Measurements from ENCODE around the gene BICDL1.
"Not testable (repeated sequence)": the region's sequence is repeated elsewhere in the genome, so short reads cannot be mapped to it uniquely, and the experiment has no call there.

The BICDL1 gene

DNA sequence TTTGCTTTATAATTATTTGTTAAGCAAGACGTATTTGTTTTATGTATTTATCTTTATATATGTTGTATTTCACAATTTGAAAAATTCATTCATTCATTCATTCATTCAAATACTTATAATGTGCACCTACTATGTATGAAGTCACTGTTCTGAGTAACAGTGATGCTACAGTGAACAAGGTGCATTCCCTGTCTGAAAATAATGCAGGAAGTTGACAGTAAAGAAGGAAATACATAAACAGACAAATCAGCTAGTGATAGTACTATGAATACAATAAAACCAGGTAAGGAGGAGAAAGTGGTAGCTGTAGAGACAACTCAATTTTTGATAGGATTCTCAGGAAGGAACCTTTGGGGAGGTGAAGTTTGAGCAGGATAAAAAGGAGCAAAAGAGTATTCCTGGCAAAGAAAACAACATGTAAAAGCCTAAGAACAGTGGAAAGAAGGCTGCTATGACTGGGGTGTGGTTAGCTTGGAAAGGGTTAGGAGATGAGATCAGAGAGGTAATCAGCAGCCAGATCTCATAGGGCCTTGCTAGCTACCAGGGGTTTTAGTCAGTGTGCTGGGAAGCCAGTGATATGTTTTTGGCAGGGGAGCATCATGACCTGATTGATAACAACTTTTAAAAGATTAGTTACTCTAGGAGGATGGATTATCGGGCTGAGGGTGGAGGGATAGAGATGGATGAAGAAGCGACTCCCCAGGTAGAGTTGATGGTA lies 17.4 kb downstream of the BICDL1 start:
- DNase-seq, result no peak

DNA sequence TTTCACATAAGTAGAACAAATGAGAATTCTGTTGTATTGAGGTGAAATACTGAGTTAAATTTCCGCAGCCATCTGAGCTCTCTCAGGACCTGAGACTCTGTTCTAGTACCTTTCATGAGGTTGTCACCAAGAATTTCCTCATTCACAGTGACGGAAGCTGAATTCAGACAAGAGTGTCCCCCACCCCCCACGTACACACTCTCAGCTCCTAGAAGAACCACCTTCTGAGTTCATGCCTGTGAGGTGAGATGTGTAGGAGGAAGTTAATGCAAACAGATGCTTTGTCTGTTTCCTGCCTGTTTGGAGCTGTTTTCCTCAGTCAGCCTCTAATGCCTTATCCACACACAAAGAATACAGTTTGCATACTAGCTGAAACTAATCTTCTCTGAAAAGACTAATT lies 18.2 kb downstream of the BICDL1 start:
- peak; percentile 45 for DNase-seq

- DNase-seq, result no peak
Measured at GRCh38 chr12:120010661-120011230, 21.7 kb downstream of the BICDL1 start.

DNA sequence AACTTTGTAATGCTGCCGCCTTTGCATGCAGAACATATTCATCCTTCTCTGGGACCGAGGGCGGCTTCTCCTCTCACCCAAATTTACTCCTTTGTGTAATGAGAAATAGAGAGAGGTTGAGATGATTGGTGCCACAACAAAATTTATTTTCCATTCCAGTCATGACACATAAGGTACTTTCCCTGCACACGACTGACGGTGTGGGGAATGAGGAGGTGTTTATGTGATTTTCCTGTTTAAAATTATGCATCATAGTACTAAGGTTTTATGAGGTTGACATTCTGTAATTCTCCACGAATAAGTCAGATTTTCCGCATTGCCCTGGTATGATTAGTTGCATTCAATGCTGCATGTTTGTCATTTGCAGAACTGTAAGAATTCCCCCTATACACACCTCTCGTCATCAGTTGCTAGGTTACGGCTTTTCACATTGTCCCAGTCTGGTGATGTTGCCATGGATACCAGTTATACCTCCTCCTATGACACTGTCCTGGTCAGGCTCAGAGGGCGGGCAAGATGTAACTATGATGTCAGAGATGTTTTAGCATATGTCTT lies 23.1 kb downstream of the BICDL1 start:
- DNase-seq, result peak; percentile 51

DNA sequence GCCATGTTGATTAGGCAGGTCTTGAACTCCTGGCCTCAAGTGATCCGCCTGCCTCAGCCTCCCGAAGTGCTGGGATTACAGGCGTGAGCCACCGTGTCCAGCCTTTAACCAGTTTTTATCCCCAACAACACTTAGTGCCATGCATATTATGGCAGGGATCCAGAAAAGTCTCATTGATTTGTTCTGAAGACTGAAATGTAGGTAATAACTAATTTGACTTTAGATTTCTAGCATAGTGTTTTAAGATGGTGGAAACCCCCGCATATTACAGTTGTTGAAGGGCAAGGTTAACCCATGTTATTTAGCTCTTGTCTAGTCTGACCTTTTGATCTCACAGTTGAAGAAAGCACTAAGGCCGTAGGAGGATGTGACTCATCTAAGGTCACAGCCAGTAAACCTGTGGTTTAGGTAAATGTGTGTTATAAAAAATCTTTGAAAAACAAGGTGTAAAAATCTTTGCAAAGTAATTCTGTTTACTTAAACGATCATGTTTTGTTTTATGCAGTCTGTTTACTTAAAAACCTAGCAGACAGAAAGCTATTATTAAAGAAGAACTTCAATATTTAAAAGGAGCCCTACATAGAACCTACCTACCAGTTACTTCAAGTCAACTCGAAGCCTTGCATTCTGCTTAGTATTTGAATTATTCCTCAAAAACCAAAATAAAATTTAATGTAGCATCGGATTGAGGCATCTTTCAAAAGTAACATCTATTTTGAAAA lies 24.8 kb downstream of the BICDL1 start:
- peak; percentile 17 for DNase-seq

GRCh38 chr12:120014381-120014735 lies 25.3 kb downstream of the BICDL1 start:
- not testable (repeated sequence) for DNase-seq

DNA sequence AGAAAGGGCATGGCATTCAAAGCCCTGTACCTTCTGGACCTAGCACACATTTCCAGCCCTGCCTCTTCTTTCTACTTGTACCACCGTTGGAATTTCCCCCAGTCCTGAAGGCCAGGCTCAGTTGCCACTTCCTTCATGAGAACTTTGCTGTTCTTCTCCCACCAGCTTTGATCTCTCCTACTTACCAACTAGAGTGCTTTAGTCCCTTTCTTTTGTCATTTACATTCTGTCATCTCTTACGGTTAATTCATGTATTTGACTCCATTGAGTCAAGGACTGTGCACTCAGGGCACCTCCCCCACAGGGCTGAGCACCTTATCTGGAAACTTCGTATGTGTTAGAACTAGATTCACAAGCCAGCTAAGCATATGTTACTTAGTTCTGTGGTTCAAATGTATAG lies 26.3 kb downstream of the BICDL1 start:
- DNase-seq, result no peak

- not testable (repeated sequence) for DNase-seq
Measured at GRCh38 chr12:120016199-120016598, 27.2 kb downstream of the BICDL1 start.

DNA sequence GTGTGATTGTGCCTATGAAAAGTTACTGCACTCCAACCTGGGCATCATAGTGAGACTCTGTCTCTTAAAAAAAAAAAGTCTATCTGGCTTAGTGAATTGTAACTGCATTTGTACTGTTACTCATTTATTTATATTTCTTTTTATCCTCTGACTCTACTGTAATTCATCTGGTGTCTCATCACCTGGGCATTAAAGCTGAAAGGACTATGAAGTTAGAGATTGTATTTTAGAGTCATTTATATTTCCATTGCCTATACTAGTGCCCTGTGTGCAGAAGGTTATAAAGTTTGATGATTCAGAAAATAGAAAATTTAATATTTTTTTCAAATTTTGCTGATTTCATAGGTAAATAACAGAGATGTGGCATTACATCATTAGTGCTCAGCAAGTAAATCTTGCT lies 30.2 kb downstream of the BICDL1 start:
- no peak for DNase-seq

DNA sequence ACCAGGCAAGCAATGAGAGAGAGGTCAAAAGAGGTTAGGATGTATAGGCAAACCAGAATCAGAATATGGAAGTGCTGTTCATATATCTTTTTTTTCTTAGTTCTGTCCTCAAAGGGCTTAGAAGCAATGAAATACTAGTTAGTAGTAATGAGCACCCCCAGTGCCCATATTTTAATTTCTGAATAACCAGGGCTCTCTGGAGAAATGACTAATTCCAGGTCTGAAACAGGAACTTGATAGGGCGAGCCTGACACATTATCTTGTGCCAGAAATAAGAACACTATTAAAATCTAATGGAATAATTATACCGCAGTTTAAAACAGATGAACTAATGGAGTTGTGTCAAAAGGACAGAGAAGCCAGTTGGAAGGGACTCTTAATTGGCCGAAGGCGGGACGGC lies 30.9 kb downstream of the BICDL1 start:
- DNase-seq, result no peak

- no peak for DNase-seq
Measured at GRCh38 chr12:120024193-120024592, 35.2 kb downstream of the BICDL1 start.

DNA sequence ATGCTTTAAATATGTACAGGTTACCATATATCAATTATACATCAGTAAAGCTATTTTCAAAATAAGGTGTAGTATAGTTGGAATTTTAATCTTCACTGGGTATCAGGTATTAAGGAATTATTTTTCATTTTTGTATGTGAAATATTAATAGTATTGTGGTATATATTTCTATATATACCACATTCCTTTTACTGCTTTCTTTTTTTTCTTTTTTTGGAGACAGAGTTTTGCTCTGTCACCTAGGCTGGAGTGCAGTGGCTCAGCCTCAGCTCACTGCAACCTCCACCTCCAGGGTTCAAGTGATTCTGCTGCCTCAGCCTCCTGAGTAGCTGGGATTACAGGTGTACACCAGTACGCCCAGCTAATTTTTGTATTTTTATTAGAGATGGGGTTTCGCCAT lies 36.6 kb downstream of the BICDL1 start:
- DNase-seq, result no peak

DNA sequence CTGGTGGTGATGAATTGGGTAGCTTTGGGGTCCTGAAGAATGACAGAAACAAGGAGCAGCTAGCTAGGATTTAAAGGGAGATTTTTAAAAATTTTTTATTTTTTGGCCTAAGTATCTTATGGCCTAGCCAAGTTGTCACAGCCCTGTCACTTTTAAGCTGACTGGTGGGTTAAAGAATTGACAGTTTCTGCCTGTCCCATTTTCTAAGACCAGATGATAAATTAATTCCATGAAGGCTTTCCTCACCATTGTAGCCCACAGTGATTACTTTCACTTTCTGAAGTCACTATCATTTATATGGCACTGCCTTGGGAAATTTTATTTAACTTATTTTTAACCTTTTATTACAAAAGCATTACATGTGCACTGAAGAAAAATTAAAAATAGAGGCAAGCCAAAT lies 43.2 kb downstream of the BICDL1 start:
- DNase-seq, result no peak

GRCh38 chr12:120037851-120038250 lies 48.8 kb downstream of the BICDL1 start:
- DNase-seq, result no peak

GRCh38 chr12:120039711-120040110 lies 50.7 kb downstream of the BICDL1 start:
- DNase-seq, result no peak

- no peak for DNase-seq
Measured at GRCh38 chr12:120041386-120042231, 52.6 kb downstream of the BICDL1 start.

- not testable (repeated sequence) for DNase-seq
Measured at GRCh38 chr12:120045367-120045766, 56.3 kb downstream of the BICDL1 start.

GRCh38 chr12:120047072-120047471 lies 58.0 kb downstream of the BICDL1 start:
- no peak for DNase-seq

DNA sequence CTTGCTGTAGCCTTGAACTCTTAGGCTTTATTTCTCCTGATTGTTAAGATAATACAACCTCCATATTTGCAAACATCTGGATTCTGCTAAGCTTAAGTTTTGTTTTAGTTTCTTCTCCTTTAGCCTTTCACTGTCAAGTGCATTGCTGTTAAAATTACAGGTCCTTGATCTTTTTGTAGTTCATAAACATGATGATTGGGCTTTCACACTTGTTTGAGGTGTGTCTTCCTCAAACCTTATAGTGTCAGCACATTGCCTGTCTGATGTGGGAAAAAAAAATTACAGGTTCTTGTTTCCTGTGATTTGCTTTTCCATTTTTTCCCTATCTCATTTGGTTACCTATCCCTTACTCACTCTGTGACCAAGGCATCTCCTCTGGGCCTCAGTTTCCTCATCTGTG lies 59.2 kb downstream of the BICDL1 start:
- DNase-seq, result no peak

- DNase-seq, result no peak
Measured at GRCh38 chr12:120049426-120049825, 60.4 kb downstream of the BICDL1 start.

DNA sequence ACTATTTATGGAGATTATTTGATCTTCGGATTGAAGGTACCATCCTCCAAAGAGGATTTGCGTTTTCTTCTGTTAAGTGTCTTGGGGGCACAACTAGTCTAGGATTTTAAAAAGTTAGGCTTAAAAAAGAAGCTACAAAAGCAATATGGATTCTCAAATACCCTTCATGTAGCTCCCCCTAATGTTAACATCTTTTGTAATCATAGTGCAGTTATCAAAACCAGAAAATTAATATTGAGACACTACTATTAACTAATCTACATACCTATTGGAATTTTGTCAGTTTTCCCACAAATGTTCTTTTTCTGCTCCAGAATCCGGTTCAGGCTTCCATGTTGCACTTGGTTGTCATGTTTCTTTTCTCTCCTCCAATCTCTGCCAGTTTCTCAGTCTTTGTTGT lies 62.5 kb downstream of the BICDL1 start:
- no peak for DNase-seq

DNA sequence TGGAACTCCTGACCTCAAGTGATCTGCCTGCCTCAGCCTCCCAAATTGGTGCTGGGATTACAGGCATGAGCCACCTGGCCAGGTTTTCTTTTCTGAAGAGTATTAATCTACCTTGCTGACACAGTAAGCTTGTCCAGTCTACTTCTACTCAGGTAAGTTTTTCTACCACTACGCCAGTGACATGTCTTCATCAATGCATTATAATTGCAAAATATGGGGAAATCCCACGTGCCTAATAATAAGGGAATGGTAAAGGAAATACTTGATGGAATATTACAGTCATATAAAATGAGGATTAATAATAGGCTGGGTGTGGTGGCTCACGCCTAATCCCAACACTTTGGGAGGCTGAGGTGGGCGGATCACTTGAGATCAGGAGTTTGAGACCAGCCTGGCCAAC lies 65.3 kb downstream of the BICDL1 start:
- DNase-seq, result no peak
